ENCODE results near the gene CTSF. TPM values are rescaled to one million over a fixed set of nuclear protein-coding genes. Genes with fewer than 3 reads are reported as not detected.
"Not testable (repeated sequence)": the region's sequence is repeated elsewhere in the genome, so short reads cannot be mapped to it uniquely, and the experiment has no call there.

The CTSF gene
- total and polyA plus RNA-seq, 12 donors = 17.1 to 75.5 (median 48.5) TPM

- no peak for ATAC-seq
- Histone ChIP-seq H3K36me3 (peaks cover 0 to 60% (median 6%) of the 10 kb centered on the region in 9 donors), H3K27me3 (no peaks in the 10 kb centered on the region), H3K4me1 (peaks cover 3 to 44% (median 30%) of the 10 kb centered on the region in 9 donors), H3K27ac (no peak overlapping the region), H3K4me3 (no peak overlapping the region), H3K9me3 (no peaks in the 10 kb centered on the region)
- WGBS, 2 donors = 85 to 92% methylated on average over 4 of the region's 4 CpGs
- no peak for DNase-seq
- intact Hi-C loops (cut with DNase I) = loop anchor here in 1 of 10 donors (10.0 kb wide), 1 partner anchor 903 kb away; the partner anchor contains the start of gene CORO1B
- no peak for TF ChIP-seq CTCF (IDR thresholded peaks at IDR 0.05)
Observed at GRCh38 chr11:66541892-66542291, 26.5 kb downstream of the CTSF start.

GRCh38 chr11:66540598-66540997, 27.8 kb downstream of the CTSF start:
- not testable (repeated sequence) for H3K27me3 ChIP-seq, H3K9me3 ChIP-seq, DNase-seq, H3K27ac ChIP-seq, ATAC-seq, H3K4me3 ChIP-seq
- intact Hi-C loops (cut with DNase I) = loop anchor here in 1 of 10 donors (10.0 kb wide), 1 partner anchor 904 kb away; the partner anchor contains the start of gene CORO1B
- peaks cover 3 to 36% (median 23%) of the 10 kb centered on the region in 9 donors for H3K4me1 ChIP-seq
- 78 to 86% methylated on average over 8 of the region's 8 CpGs for WGBS, 2 donors
- H3K36me3 ChIP-seq = peaks cover 0 to 73% (median 6%) of the 10 kb centered on the region in 9 donors

GRCh38 chr11:66539870-66540213, 28.6 kb downstream of the CTSF start:
- no peaks in the 10 kb centered on the region for H3K27me3 ChIP-seq
- intact Hi-C loops (cut with DNase I) = loop anchor here in 1 of 10 donors (10.0 kb wide), 1 partner anchor 905 kb away; the partner anchor contains the start of gene CORO1B
- H3K4me1 ChIP-seq = peaks cover 3 to 29% (median 16%) of the 10 kb centered on the region in 9 donors
- no peak for TF ChIP-seq CTCF (IDR thresholded peaks at IDR 0.05)
- no peak overlapping the region for H3K27ac ChIP-seq
- WGBS, 2 donors = 90 to 97% methylated on average over 10 of the region's 10 CpGs
- no peaks in the 10 kb centered on the region for H3K9me3 ChIP-seq
- H3K36me3 ChIP-seq = peaks cover 0 to 79% (median 6%) of the 10 kb centered on the region in 9 donors
- no peak overlapping the region for H3K4me3 ChIP-seq
- no peak for DNase-seq
- ATAC-seq = no peak

- peaks cover 0 to 84% (median 6%) of the 10 kb centered on the region in 9 donors for H3K36me3 ChIP-seq
- H3K27ac ChIP-seq = no peak overlapping the region
- ATAC-seq = peak in 2 of 8 donors; percentile 15 to 32
- intact Hi-C loops (cut with DNase I) = no loop called here
- no peaks in the 10 kb centered on the region for H3K9me3 ChIP-seq
- no peak overlapping the region for H3K4me3 ChIP-seq
- H3K27me3 ChIP-seq = no peaks in the 10 kb centered on the region
- H3K4me1 ChIP-seq = peaks cover 3 to 23% (median 10%) of the 10 kb centered on the region in 9 donors
- DNase-seq = no peak
- TF ChIP-seq CTCF (IDR thresholded peaks at IDR 0.05) = no peak
- 86 to 88% methylated on average over 16 of the region's 16 CpGs for WGBS, 2 donors
Observed at GRCh38 chr11:66539170-66539869, 29.1 kb downstream of the CTSF start.

GRCh38 chr11:66532784-66533183, 35.6 kb downstream of the CTSF start:
- DNase-seq (no peak), ATAC-seq (no peak)
- Histone ChIP-seq H3K4me1 (no peaks in the 10 kb centered on the region), H3K36me3 (peaks cover 0 to 77% (median 0%) of the 10 kb centered on the region in 9 donors), H3K9me3 (no peaks in the 10 kb centered on the region), H3K27ac (no peak overlapping the region), H3K27me3 (no peaks in the 10 kb centered on the region), H3K4me3 (no peak overlapping the region)
- intact Hi-C loops (cut with DNase I) = no loop called here
- 76 to 77% methylated on average over 6 of the region's 6 CpGs for WGBS, 2 donors
- no peak for TF ChIP-seq CTCF (IDR thresholded peaks at IDR 0.05)

Data from heart right ventricle (tissue), 16 donors.